Measurements from ENCODE around the gene MYO3B.

MYO3B gene

DNA sequence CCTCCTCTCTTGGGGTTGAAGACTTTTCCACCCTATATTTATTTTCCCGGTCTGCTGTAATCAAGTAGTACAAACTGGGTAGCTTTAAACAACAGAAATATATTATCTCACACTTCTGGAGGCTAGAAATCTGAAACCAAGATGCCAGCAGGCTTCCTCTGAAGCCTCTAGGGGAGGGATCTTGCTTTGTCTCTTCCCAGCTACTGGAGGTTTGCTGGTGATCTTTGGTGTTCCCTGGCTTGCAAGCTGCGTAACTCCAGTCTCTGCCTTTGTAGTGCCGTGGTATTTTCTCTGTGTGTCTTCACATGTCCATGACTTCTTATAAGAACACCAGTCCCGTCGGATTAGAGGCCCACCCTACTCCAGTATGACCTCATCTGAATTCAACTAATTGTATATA, 44.4 kb downstream of the MYO3B start:
- TF ChIP-seq EZH2phosphoT487 (IDR thresholded peaks at IDR 0.05; ENCODE audit: low read length) (no peak), EZH2 (optimal IDR thresholded peaks at IDR 0.05; ENCODE audit: low read depth, low read length) (no peak)
- TF ChIP-seq, protein P1, sequence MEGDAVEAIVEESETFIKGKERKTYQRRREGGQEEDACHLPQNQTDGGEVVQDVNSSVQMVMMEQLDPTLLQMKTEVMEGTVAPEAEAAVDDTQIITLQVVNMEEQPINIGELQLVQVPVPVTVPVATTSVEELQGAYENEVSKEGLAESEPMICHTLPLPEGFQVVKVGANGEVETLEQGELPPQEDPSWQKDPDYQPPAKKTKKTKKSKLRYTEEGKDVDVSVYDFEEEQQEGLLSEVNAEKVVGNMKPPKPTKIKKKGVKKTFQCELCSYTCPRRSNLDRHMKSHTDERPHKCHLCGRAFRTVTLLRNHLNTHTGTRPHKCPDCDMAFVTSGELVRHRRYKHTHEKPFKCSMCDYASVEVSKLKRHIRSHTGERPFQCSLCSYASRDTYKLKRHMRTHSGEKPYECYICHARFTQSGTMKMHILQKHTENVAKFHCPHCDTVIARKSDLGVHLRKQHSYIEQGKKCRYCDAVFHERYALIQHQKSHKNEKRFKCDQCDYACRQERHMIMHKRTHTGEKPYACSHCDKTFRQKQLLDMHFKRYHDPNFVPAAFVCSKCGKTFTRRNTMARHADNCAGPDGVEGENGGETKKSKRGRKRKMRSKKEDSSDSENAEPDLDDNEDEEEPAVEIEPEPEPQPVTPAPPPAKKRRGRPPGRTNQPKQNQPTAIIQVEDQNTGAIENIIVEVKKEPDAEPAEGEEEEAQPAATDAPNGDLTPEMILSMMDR (IDR thresholded peaks at IDR 0.05; ENCODE audit: low read length) = no peak
- Histone ChIP-seq H3K4me1 (ENCODE audit: low read length) (peaks cover 8% of the 10 kb centered on the region), H3K36me3 (replicated peaks; ENCODE audit: insufficient read depth, low read length) (no peaks in the 10 kb centered on the region), H3K9me3 (replicated peaks; ENCODE audit: insufficient read depth, low read length) (no peaks in the 10 kb centered on the region), H3K9ac (ENCODE audit: low read length) (no peak overlapping the region), H3K27me3 (replicated peaks; ENCODE audit: insufficient read depth, low read length) (no peaks in the 10 kb centered on the region), H3K79me2 (ENCODE audit: low read length) (no peaks in the 10 kb centered on the region), H4K20me1 (ENCODE audit: insufficient read depth, low read length) (no peaks in the 10 kb centered on the region), H3K4me3 (ENCODE audit: low read length) (no peak overlapping the region), H3K4me2 (ENCODE audit: low read depth, low read length) (no peak overlapping the region), H3K27ac (ENCODE audit: low read length) (no peak overlapping the region), H3F3A (ENCODE audit: insufficient read depth, low read length) (no peaks in the 10 kb centered on the region), H2AFZ (ENCODE audit: low read length) (no peak overlapping the region), H3K9me2 (replicated peaks; ENCODE audit: insufficient read depth, low read length) (no peaks in the 10 kb centered on the region)
- no peak for DNase-seq

DNA sequence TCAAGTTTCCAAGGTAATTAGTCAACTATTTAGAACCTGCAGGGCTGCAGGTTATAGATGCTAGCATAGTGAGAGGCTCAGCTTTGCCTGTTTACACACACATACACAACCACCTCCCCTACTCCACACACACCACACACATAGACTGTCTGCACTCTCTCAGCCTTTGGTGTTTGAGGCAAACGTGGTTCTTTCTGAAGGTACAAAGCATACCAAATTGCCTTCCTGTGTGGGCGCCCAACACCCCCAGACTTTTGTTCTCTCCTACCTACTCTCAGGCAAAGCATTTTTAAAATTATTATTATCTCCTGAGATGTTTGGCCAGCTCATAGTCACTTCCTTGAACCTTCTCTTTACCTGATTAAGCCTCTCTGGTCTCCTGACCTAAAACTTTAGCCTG, 44.9 kb downstream of the MYO3B start:
- H3K4me3 ChIP-seq (ENCODE audit: low read length) = no peak overlapping the region
- no peak overlapping the region for H2AFZ ChIP-seq (ENCODE audit: low read length)
- no peak for DNase-seq

DNA sequence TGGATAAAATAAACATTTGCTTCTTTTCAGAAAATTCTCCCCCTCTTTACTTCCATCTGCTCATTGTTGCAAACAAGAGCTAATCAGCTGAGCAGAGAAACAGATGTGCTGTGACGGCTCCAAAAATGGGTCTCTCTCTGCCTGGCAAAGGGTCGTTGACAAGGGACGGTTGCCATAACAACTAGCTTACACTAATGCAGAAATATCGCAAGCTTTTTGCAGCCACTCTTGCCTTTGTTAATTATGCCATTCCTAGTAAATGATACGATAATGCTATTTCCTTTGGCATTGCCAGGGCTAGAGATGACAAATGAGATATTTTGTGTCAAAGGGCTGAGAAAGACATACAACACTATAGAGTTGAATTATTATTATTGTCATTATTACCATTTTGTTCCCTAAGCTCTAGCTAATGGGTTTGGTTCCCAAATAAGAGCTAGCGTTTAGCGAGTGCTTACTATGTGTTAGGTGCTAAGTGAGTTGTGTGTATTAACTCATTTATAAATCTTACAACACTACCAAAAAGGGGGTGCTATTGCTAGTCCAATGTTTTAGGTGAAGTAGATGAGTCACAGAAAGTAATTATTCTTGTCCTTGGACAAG, 46.8 kb downstream of the MYO3B start:
- DNase-seq = no peak
- Histone ChIP-seq H2AFZ (ENCODE audit: low read length) (no peak overlapping the region), H3K9ac (ENCODE audit: low read length) (no peak overlapping the region), H3K36me3 (replicated peaks; ENCODE audit: insufficient read depth, low read length) (no peaks in the 10 kb centered on the region), H3F3A (ENCODE audit: insufficient read depth, low read length) (no peaks in the 10 kb centered on the region), H4K20me1 (ENCODE audit: insufficient read depth, low read length) (no peaks in the 10 kb centered on the region), H3K4me3 (ENCODE audit: low read length) (no peak overlapping the region), H3K9me2 (replicated peaks; ENCODE audit: insufficient read depth, low read length) (no peaks in the 10 kb centered on the region), H3K4me1 (ENCODE audit: low read length) (peaks cover 15% of the 10 kb centered on the region), H3K4me2 (ENCODE audit: low read depth, low read length) (no peak overlapping the region), H3K9me3 (replicated peaks; ENCODE audit: insufficient read depth, low read length) (no peaks in the 10 kb centered on the region), H3K27ac (ENCODE audit: low read length) (no peak overlapping the region), H3K79me2 (ENCODE audit: low read length) (no peaks in the 10 kb centered on the region), H3K27me3 (replicated peaks; ENCODE audit: insufficient read depth, low read length) (no peaks in the 10 kb centered on the region)
- TF ChIP-seq EZH2 (optimal IDR thresholded peaks at IDR 0.05; ENCODE audit: low read depth, low read length) (no peak), EZH2phosphoT487 (IDR thresholded peaks at IDR 0.05; ENCODE audit: low read length) (no peak)
- TF ChIP-seq, protein P1 (IDR thresholded peaks at IDR 0.05; ENCODE audit: low read length) = no peak

More for the DNA sequence above, 44.9 kb downstream of the MYO3B start:
- Histone ChIP-seq H3K27me3 (replicated peaks; ENCODE audit: insufficient read depth, low read length) (no peaks in the 10 kb centered on the region), H3K4me2 (ENCODE audit: low read depth, low read length) (no peak overlapping the region), H3K9me3 (replicated peaks; ENCODE audit: insufficient read depth, low read length) (no peaks in the 10 kb centered on the region), H3K27ac (ENCODE audit: low read length) (no peak overlapping the region), H3K36me3 (replicated peaks; ENCODE audit: insufficient read depth, low read length) (no peaks in the 10 kb centered on the region), H3K9ac (ENCODE audit: low read length) (no peak overlapping the region), H3K4me1 (ENCODE audit: low read length) (peaks cover 13% of the 10 kb centered on the region), H3K9me2 (replicated peaks; ENCODE audit: insufficient read depth, low read length) (no peaks in the 10 kb centered on the region), H3F3A (ENCODE audit: insufficient read depth, low read length) (no peaks in the 10 kb centered on the region), H3K79me2 (ENCODE audit: low read length) (no peaks in the 10 kb centered on the region), H4K20me1 (ENCODE audit: insufficient read depth, low read length) (no peaks in the 10 kb centered on the region)
- no peak for TF ChIP-seq EZH2phosphoT487 (IDR thresholded peaks at IDR 0.05; ENCODE audit: low read length)
- TF ChIP-seq, protein P1 (IDR thresholded peaks at IDR 0.05; ENCODE audit: low read length) = no peak
- TF ChIP-seq EZH2 (optimal IDR thresholded peaks at IDR 0.05; ENCODE audit: low read depth, low read length) = no peak
